NCI-H69 (cell line): ENCODE data around the gene IQSEC3.
A peak's percentile ranks its signal among the peaks of the same experiment; 100 is the strongest.
"Not testable (repeated sequence)": the region's sequence is repeated elsewhere in the genome, so short reads cannot be mapped to it uniquely, and the experiment has no call there.

ENCODE experiments used
- DNase-seq: peaks from one replicate; lab custom pipeline; 2025; lab: John Stamatoyannopoulos, UW

Gene IQSEC3

DNA sequence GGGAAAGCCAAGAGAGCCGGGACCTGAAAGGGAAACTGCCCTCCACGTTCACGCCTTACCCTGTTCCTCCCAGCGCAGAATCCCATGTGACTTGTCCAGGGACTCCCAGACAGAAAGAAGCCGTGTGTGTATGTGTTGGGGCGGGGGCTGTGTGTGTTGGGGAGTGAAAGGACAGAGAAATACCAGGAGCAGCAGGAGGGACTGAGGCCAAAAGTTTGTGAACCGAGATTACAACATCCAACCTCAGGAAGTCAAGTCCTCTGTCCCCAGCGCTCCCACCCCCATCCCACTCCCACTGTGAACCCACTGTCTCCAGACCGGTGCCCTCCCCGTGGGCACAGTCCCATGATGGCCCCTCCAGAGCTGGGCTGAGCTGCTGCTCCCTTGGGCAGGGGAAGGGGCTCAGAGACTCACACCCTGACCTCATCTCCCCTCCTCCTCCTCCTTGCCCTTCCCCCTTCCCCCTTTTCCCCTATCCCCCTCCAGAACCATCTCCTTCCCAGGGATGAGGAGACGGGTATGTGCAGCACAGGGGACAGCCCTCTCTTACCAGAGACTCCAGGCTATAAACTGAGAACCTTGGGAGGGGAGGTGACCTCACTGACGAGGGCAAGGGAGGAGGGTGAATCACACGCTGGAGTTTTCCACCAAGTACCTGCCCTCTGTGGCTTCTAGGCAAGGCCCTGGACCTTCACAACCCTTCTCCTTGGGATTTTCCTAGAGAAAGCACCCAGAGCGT is 147.6 kb downstream of the IQSEC3 start, which contains the start of gene SLC6A12:
SLC6A12 (minus strand) TSS at position 155 of the 739 bp plus-strand sequence. CDS start 4,171 bp downstream, outside the sequence.
- DNase-seq, result peak; percentile 18

DNA sequence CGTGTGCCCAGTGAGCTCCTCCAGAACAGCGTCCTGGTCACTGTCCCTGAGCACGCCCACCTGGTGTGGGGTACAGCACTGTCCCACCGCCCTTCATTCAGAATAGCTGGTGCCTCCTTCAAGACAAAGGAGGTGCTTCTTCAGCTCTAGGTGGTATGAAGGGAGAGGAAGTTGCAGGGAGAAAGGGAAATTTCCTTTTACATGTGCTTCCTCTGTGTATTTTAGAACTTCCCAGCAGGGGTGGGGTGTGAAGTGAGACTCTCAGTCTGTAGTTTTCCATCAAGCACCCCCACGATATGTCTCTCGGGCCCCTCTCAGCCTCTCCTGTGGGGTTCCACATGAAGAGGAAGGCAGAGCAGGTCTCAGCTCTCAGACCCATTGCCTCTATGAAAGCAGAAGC is 148.5 kb downstream of the IQSEC3 start:
- no peak for DNase-seq

GRCh38 chr12:217029-217428 is 150.5 kb downstream of the IQSEC3 start:
- not testable (repeated sequence) for DNase-seq

DNA sequence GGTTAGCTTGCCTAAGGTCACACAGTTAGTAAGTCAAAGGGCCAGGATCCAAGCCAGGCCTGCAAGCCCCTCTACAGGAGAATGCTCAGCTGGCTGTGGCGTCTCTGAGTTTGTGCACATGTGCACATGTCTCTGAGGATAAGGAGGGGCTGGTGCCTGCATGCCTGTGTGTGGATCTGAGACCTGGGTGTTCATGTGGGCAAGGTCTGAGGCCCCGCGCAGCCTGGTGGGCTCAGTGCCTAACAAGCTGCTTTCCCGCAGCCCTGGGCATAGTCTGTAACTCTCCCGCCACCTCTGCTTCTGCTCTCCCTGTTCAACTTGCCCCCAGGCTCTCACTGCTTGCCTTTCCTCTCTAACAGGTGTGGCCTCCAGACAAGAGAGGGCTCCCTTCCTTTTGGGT is 151.7 kb downstream of the IQSEC3 start:
- no peak for DNase-seq

GRCh38 chr12:218728-219590 is 152.4 kb downstream of the IQSEC3 start:
- no peak for DNase-seq

DNA sequence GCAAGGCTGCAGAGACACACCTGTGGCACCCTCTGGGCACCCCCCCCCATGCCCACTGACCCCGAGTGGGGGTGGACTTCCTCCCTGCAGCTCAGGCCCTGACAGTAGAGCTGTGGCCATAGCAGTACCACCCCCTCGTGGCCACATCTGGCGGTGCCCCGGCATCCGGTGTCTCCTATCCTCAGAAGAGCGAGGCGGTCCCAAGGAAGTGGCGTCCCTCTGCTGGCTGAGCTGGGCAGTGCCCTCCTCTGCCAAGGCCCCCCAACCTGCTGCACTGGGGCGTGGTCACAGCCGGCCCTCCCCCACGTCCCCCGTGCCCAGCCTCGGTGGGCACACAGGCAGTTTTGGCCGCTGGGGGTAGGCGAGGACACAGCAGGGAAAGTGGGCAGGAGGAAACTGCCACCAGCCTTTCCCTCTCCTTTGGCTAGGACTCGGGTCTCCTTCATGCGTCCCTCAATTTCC is 153.4 kb downstream of the IQSEC3 start:
- peak; percentile 93 for DNase-seq

DNA sequence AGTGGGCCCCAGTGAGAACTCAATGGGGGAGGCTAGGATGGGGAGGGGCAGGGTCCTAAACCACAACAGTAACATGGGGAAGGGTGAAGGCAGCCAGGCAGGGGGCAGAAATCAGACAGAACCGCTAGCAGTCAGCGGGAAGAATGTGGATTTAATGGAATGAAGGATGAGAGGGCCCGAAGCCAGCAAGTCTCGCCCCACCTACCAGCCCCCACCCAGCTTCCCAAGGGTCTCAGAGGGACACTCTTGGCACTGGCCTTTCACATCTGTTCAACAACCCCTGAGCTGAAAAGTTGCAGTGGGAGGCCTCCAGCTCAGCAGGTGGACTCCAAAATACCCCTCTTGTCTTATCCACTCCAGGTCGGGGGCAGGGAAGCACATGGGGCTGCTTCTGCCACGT is 153.9 kb downstream of the IQSEC3 start:
- no peak for DNase-seq

GRCh38 chr12:220946-221550 is 154.5 kb downstream of the IQSEC3 start:
- DNase-seq, result no peak

- DNase-seq, result no peak
Observed at GRCh38 chr12:221736-222135, 155.2 kb downstream of the IQSEC3 start.

GRCh38 chr12:223841-224240 is 157.3 kb downstream of the IQSEC3 start:
- no peak for DNase-seq

DNA sequence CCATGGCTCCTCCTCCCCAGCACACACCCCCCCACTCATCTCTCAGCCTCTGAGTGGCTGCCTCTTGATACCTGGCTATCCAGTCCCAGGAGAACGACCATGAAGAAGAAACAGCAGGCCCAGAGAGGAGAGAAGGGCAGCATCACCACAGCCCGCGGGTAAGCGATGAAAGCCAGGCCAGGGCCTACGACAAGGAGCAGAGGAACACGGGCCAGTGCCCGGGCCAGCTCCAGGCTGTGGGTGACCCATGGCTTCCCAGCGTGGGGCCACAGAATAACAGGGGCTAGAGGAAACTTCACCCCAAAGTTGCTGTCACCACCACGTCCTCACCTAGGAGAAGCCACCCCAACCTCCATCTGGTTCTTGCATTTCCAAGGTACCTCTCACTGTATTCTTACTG is 157.8 kb downstream of the IQSEC3 start:
- DNase-seq, result no peak

DNA sequence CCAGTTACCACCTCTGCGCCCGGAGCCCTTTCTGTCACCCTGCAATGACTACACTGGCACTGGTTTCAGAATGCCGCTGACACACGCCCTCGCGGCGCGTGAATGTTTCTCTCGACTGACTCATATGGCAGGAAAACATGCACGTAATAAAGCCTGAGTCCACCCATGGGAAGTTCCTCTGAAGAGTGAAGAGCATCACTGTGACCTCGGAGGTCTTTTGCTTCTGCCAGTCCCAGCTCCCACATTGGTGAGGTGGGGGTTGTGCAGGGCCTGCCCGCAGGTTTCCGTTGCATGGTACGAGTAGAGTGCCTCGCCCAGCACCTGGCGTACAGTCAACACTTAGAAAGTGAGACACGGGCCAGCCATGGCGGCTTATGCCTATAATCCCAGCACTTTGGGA is 158.4 kb downstream of the IQSEC3 start:
- no peak for DNase-seq

GRCh38 chr12:226401-226800 is 159.8 kb downstream of the IQSEC3 start:
- no peak for DNase-seq

DNA sequence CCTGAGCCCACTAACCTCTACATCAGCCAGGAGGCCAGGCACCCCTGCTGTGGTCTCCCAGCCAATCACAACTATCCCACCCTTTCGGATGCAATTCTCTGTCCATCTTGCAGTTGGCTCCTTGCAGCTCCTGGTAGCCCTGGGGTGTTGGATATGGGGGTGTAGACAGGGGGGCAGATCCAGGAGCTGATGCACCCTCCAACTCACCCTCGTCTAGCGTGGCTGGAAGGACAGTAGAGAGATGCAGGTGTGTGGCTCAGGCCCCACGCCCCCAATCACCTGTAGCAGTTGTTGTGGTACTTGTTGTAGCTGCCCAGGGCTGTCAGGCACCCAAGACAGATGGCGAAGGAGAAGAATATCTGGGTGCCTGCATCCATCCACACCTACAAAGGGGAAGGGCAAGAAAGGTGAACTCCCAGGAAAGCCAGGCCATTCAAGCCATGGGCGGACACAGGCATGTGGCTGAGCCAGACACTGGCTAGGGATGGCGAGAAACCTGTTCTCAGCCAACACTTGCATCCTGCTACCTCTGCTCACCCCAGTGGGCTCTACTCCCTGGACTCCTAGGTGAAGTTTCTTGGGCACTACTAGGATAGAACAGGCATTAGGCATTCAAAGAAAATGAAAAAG is 160.8 kb downstream of the IQSEC3 start:
- DNase-seq, result no peak
